ENCODE measurements around the gene UBA5.
"Not testable (repeated sequence)": the region's sequence is repeated elsewhere in the genome, so short reads cannot be mapped to it uniquely, and the experiment has no call there.

Gene UBA5

DNA sequence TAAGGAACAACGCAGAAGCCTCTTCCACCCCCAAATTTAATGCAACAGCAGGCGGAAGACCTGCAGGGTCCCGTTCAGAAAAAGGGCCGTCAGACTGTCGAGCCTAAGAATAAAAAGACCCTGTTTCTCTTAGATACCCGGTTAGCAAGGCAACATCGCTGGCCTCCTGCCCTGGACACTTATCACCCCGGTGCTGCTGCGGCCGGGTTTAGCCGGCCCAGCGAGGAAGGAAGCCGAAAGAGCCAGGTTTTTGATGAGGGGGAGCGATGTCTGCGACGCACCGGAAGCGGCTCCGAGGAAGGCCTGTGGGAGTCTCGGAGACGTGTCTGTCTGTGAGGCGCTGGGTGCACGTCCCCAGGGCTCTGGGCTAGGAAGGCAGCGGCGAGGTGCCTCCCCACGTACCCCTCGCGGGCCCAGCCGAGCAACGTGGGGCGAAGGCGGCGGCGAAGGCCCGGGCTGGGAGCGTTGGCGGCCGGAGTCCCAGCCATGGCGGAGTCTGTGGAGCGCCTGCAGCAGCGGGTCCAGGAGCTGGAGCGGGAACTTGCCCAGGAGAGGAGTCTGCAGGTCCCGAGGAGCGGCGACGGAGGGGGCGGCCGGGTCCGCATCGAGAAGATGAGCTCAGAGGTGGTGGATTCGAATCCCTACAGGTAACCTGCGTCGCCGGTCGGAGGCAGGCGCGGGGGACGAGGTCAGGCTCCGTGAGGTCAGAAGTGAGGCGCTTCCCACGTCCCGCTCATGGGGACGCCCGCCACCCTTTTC lies at the start of gene UBA5:
UBA5 (plus strand) TSS at position 278 of the 759 bp plus-strand sequence; CDS start at position 487, 209 bp downstream.
- DNase-seq = peak; percentile 75

DNA sequence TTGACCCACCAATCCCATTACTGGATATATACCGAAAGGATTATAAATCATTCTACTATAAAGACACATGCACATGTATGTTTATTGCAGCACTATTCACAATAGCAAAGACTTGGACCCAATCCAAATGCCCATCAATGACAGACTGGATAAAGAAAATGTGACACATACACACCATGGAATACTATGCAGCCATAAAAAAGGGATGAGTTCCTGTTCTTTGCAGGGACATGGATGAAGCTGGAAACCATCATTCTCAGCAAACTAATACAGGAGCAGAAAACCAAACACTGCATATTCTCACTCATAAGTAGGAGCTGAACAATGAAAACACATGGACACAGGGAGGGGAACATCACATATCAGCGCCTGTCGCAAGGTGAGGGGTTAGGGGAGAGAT lies 44.8 kb upstream of the UBA5 start:
- DNase-seq = not testable (repeated sequence)

DNA sequence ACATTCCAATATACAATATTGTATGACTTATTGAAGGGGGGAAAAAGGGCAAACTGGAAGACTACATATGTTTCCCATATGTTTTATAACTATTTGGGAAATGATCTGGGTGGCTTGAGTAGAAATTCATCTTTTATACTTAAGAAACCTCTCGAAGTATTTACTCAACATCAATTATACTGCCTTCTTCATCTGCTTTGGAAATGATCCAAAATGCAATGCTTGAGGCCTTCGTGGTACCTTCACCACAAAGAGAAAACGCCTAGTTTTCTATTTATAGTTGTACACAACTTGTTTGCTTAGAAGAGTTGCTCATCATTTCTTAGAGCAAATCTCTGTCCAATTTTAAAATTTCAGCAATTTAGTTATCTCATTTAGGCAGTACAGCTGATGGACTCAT lies 44.2 kb upstream of the UBA5 start:
- DNase-seq = no peak

DNA sequence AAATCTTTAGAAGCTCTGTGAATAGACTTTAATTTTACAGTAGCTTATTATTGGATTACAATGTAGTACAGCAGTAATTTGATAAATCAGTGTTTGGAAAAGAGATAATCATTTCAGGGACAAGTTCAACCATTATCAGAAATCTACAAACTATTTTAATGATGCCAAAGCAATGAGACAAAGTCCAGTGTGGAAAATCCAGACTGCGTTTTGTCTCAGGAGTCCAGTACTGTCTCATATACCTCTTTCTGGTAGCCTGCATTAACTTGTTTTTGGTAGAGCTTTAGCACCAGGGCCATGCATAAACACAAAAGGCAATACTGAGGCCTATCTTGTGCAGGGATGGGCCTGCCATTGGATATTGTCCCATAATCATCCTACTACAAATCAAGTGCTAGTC lies 43.3 kb upstream of the UBA5 start:
- no peak for DNase-seq

DNA sequence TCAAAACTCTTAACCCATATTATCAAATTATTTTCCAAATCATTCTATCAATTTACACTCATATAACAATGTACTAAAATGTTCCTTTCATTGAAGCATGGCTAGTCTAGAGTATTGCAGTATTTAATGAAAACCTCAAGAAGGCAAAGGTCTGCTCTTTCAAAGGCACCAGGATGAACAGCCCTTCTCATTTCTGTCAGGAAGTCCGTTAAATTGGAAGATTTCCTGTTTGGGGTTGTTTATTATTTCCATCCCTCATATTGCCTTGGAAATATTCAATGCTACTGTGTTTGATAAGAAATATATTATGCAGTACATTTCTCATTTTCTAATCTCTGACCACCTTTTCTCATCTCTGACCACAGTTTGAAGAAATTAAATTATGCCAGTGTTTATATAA lies 38.0 kb upstream of the UBA5 start:
- no peak for DNase-seq

DNA sequence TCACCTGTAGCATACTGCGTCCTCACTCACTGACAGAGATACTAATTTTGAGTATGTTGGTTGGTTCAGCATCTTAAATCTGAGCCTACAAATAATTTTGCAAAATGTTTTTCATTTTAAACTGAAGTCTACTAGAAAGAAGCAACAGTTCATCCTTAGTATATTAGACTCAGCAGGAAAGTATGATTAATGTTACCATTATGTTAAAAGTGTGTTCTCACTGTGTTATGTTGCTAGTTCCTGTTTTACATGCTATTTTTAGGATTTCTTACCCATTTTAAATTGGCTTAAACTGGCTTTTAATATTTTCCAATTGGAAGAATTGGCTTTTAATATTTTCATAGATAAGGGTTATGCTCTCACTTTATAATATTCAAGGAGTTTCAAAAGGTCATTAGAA lies 37.4 kb upstream of the UBA5 start:
- DNase-seq = no peak

DNA sequence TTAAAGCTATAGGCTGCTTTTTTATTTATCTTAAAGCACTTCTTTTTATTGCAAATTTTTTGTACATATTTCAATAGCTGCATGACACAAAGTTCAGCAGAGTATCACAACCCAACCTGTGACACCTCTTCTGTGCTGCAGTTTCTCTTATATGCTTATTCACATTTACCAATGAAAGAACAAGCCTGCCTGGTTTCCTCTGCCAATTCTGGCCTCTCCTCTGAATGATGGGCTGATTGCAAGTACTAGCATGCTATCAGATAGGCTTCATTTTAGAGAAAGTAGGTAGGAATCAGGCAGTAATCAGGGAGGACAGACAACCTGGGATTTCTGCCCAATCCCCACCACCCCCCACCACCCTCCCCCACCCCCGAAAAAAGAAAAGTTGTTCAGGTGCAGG lies 36.5 kb upstream of the UBA5 start:
- DNase-seq = no peak

DNA sequence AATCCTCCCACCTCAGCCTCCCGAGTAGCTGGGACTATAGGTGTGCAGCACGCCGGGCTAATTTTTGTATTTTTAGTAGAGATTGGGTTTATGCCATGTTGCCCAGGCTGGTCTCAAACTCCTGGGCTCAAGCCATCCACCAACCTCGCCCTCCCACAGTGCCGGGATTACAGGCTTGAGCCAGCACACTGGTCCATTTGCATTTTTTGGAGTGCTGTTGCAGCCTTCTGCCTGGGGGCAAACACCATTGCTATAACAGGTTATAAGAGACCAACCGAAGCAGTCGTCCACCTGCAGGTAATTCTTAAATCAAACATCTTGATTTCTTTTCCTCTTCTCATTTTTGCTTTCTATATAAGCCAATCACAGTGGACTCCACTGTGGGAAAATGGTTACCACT lies 35.3 kb upstream of the UBA5 start:
- no peak for DNase-seq

DNA sequence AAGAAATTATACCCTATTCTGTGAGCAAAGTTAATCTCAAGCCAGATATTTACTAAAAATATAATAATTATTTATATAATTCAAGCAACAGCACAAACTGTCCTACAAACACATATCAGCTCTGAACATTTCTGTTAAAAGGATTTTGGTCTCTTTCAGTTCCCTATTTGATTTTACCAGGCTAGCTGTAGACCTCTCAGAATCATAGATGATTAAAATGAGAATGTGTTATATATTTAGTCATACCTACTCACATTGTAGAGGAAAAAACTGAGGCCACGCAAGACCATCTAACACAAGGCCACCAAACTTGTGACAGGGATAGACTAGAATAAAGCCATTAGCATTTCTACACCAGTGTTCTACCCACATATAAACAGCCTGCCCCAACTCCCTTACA lies 34.5 kb upstream of the UBA5 start:
- no peak for DNase-seq

DNA sequence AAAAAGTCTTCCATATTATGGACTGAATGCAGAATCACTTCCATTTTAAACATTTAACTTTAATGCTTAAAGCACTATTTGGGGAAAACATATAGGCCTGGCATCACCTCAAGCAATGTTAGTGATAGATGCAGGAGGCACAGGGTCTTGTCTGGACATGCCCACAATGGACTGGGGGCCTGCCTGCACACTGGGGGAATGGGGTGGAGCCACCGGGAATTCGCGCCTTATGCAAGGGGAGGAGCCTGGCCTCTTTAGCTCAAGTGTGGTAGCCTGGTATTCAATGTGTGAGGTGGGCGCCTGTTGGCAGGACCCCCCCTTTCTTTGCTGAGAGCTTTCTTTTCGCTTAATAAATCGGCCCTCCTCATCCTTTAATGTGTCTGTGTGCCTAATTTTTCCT lies 33.2 kb upstream of the UBA5 start:
- DNase-seq = no peak

DNA sequence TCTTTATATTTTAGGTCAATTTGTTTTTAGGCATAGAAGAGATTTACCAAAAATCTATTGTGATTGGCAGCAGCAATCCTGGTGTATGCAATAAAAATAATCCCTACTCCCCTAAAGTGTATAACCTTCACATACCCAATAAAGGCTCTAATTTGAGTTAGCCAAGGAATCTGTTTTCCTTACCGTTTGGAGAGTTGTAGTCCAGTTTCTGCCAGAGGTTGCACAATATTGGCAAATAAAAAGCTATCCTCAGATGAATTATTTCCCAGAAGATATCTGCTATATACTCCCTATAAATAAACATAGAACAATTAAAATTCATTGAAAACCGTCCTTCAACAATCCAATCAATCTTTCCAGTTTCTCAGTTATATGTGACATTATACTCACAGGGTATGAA lies 32.0 kb upstream of the UBA5 start:
- DNase-seq = no peak

DNA sequence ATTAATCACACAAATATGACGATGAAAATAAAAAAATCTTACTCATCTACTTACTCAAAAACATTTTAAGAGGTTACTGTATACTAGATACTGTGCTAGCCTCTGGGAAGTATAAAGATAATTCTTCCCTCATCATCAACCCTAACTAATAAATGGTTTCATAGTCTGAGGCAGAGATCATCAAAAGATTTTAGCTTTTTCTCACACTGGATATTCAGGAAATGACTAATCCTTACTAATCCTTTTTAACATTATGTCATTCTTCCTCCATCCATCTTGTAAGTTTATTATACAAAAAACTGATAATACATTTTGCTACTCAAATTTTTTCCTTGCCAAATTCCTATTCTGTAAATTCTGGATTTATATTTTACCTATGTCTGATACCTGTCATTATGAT lies 30.2 kb upstream of the UBA5 start:
- no peak for DNase-seq

DNA sequence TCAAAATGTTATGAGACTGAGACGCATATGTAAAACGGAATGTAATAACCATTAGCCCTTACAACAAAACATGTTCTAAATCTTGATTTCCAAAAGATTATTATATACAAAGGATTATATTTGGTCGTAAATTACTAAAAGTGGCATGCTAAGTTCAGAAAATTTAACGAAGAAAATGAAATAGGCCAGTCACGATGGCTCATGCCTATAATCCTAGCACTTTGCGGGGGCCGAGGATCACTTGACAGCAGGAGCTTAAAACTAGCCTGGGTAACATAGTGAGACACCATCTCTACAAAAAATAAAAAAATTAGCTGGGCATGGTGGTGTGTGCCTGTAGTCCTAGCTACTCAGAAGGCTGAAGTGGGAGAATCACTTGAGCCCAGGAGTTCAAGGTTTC lies 29.5 kb upstream of the UBA5 start:
- no peak for DNase-seq

DNA sequence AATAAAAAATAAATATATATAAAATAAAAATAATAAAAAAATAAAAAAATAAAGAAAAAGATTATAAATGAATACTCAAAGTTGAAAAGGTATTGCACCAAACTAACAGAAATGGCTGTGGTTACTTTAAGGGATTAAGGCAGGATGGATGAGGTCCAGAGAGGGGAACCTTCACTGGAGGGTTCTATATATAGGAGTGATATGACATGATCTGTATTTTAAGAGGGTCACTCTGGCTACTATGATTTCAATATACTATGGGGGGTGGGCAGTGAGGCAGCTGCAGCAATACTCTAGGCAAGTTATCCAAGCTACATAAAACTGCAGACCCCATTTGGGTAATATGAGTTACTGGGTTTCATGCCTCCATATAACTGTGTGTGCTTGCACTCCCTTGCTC lies 25.1 kb upstream of the UBA5 start:
- DNase-seq = no peak

DNA sequence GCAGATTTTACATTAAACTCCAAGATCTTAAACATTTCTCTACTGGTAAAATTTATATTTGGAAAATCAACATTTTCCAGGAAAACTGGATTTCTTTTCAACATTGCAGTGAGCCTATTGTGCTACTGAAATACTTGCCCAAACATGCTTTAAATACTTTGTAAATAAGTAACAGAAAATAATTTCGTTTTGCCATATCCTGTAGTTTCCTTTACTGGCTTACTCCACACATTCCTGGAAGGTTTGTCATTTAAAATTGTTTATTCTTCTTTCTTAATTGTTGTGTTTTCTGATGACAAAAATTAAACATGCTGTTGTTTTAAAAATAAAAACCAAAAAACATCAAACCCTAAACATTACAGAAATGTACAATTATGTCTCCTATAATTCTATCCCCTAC lies 22.5 kb upstream of the UBA5 start:
- no peak for DNase-seq

DNA sequence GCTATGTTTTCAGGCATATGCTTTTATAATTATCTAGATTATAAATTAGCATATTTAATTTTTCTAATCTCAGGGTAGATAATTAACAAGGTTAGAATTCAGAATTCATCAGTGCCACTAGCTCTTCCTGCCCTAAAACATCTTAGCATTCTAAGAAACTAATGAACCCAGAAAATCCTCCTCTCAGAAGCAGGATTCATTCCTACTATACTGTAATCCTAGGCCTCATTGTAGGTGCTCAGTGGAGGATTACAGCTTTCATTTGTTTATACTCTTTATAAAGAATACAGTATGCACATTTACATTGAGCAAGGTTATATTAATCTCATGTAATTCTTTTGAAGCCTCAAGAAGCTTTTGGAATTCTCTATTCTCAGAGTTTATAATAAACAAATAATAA lies 21.4 kb upstream of the UBA5 start:
- DNase-seq = no peak

DNA sequence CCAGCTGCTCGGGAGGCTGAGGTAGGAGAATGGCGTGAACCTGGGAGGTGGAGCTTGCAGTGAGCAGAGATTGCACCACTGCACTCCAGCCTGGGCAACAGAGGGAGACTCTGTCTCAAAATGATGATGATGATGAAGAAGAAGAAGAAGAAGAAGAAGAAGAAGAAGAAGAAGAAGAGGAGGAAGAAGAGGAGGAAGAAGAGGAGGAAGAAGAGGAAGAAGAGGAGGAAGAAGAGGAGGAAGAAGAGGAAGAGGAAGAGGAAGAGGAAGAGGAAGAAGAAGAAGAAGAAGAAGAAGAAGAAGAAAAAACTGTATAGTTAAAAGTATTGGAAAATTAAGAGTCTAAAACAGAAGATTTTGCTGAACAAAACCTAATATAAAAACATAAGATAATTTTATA lies 18.7 kb upstream of the UBA5 start:
- DNase-seq = not testable (repeated sequence)

DNA sequence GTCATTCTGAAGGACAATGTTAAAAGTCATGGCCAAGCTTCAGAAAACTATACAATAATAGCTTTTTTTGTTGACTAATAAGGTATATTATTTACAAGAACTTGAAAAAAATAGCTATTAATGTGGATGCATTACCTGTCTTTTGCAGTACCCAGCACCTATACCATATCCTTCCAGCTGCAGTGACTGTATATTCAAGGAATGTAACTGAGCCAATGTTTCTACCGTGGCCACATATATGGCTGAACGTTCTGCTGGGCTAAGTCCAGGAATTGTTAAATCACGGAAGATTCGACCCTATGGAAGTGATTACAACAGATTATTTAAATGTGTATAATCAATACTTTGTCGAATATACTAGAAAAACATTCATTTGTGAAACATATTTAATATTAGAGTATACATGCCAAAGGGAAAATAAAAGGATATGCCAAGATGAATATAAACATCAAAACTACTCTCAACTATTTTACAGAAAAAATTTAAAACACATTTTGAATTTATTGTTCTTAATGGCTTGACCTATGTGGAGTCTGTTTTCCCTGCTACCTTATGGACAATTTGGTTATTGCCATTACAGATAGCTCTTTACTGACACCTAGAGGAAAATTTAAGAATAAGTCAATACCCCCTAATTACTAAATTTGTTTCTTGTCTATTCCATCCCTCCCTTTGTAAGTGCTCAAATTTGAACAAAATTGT lies 18.1 kb upstream of the UBA5 start:
- DNase-seq = no peak

DNA sequence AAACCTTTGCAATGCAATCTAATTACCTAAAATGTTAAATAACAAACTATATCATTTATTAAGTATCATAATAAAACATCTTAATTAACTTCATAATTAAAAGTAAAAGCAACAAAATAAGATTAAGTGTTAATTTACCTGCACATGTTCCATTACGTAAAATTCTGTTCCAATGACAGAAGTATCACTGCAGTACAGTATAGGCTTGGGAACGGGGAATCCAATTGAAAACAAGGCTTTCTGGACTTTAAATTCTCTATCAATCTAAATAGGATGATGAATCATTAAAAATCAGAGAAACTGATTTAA lies 17.6 kb upstream of the UBA5 start:
- no peak for DNase-seq

DNA sequence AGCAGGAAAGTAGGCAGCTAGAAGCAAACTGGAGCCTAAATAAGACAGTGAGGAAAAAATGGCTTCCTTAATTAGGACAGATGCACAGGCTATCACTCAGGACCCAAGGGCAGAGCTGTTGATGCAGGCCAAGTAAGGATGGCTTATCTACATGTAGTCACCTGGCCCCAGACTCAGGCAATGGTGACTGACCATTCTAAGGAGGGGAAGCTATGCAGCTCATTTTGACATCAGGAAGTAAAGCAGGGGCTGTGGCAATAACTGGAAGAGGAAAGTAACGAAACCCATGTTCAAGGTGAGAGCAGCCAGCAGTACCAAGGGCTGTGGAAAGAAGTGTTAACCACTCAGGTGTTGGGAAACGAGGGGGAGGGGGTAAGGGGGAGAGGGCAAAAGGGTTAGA lies 16.8 kb upstream of the UBA5 start:
- no peak for DNase-seq

DNA sequence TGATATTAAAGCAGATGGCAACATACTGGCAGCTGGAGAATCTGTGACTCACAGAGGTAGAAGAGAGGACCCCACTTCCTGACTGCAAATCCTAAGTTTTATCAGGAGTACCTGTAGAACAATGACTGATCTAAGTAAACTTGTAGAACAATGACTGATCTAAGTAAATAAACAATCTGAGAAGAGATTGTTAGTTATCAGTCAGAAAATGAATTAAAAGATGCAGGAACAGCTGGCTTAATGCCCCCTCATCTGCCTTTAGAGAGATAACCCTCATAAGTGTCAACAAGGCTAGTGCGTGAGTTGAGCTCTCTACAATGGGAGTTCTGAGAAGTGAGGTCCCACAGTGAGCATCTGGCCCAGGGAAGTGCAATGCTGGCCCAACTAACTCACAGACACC lies 15.1 kb upstream of the UBA5 start:
- no peak for DNase-seq

DNA sequence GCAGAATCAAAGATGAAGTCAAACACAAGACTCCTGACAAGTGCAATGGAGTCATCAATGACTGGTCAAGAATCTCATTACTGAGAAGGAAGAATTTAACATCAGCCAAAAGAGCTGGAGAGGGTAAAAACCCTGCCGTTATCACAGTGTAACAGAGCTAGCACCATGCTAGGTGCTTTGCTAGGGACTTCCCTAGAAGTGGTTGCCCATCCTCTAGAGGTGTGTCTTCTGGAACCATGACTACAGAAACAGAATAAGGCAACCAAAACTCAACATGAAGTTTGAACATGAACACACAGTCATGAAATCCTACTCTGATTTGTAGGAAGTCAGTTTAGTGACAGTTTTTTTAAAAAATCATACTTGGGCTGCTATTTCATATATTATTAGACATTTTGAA lies 10.0 kb upstream of the UBA5 start:
- no peak for DNase-seq

DNA sequence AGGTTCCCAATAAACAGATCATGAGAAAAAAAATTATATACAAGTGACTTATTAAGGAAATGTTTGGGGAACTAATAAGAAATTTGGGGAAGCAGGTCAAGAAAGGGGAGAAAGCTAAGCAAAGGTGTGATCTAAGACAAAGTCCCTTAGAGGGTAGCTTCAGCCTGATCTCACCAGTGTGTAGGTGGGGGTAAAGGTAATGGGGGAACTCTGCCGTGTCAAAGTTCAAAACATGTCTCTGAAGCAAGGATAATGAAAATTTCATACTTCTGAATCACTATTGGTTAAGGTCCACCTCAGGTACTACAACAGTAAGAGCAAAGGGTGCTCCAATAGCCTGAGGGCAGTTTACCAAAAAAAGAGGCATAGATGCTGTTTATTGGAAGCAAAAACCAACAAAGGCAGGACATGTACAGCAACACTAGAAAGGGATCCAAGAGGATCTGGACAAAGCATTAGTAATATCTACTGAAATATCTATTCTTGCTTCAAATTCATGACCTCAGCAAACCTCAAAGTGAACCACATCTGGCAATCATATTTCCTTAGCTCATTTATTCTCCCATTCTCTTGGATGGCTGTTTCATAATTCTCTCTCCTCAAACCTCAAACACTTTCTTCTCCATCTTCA lies 7.4 kb upstream of the UBA5 start:
- no peak for DNase-seq

DNA sequence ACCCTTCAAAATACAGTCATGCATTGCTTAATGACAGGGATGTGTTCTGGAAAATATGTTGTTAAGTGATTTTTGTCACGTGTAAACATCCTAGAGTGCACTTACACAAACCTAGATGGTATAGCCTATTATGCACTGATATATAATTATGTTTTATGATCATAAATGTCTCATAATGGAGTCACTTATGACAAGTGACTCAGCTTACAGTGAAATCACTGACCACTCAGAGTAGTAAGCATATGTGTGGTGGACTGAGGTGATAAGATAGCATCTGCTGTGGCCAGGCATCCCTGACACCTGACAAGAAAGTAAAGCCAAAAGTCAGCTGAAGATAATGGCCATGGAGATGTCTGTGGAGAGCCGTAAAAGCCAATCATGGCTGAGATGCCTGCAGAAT lies 5.9 kb upstream of the UBA5 start:
- DNase-seq = no peak

DNA sequence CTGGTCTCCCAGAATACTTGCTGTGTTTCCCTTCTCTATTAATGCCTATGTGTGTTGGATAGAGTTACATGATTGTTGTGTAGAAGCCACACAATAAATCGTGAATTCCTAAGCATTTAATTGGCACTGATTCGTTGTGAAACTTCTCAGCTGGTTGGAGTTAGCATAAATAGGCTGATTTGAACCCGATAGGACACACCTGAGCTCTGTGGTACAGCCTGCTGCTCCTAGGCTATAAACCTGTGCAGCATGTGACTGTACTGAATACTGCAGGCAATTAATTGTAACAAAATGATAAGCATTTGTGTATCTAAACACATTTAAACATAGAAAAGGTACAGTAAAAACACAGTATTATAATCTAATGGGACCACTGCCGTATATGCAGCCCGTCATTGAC lies 5.4 kb upstream of the UBA5 start:
- no peak for DNase-seq
